Fibroblast of lung (primary cell): Measurements from ENCODE around the gene OXCT2.

Experiments
- EZH2 ChIP-seq: IDR thresholded peaks from 2 replicates; pipeline ENCODE4 v1.5.1; 2012; ENCODE audit warnings: low read length, control low read depth, mild to moderate bottlenecking; ENCODE audit errors: missing control alignments
- TF ChIP-seq, protein P1 (sequence below), 2 donors: IDR thresholded peaks in 1 of 2; conservative IDR thresholded peaks in 1 of 2; 1 replicate in 1 of 2; 2 replicates in 1 of 2; pipeline ENCODE4 v1.5.1; 2011 to 2012; ENCODE audit warnings: low read length in 2 of 2, control low read depth in 1 of 2, inconsistent platforms in 1 of 2, low read depth in 1 of 2, mild to moderate bottlenecking in 1 of 2

DNA sequence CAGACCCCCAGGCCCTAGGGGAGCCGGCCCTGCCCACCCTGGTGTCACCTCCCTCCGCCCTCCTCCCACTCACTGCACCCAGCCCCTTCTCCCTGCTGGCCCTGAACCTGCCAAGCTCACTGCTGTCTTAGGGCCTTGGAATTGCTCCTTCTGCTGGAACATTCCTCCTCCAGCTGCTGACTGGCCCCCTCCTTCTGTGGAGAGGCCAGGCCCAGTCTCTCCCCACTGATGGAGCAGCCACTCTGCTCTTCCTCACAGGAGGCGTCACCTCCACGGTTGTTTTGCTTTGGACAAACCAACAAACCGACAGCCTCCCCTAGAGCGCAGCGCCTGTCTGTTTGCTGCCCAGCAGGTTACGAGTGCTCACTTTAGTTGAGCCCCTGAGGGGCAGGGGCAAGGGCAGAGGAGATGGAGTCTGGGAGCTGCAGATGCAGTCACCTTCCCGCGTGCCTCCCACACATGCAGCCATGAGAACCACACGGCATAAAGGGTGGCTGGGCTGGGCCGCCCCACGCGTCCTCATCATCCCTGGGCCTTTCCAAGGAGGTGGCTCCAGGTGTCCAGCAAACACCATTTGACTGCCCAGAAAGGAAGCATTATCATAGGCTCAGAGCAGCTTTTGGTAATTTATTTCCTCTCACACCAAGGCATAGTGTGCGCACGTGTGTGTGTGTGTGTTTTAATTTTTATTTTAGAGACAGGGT lies 9.4 kb downstream of the OXCT2 start:
- TF ChIP-seq, protein P1, sequence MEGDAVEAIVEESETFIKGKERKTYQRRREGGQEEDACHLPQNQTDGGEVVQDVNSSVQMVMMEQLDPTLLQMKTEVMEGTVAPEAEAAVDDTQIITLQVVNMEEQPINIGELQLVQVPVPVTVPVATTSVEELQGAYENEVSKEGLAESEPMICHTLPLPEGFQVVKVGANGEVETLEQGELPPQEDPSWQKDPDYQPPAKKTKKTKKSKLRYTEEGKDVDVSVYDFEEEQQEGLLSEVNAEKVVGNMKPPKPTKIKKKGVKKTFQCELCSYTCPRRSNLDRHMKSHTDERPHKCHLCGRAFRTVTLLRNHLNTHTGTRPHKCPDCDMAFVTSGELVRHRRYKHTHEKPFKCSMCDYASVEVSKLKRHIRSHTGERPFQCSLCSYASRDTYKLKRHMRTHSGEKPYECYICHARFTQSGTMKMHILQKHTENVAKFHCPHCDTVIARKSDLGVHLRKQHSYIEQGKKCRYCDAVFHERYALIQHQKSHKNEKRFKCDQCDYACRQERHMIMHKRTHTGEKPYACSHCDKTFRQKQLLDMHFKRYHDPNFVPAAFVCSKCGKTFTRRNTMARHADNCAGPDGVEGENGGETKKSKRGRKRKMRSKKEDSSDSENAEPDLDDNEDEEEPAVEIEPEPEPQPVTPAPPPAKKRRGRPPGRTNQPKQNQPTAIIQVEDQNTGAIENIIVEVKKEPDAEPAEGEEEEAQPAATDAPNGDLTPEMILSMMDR (conservative IDR thresholded peaks at IDR 0.05 in 1 of 2, IDR thresholded peaks at IDR 0.05 in 1 of 2; ENCODE audit: low read depth in 1 of 2, low read length in 2 of 2): no peak
- no peak for TF ChIP-seq EZH2
